Naive B cell (primary cell): ENCODE results near the gene KCNJ3. TPM values are rescaled to one million over a fixed set of nuclear protein-coding genes. Genes with fewer than 3 reads are reported as not detected.
"Not testable (repeated sequence)": the region's sequence is repeated elsewhere in the genome, so short reads cannot be mapped to it uniquely, and the experiment has no call there.

ENCODE experiments used
- ATAC-seq, 2 donors: fragments of 150-1000 bp; cut with Tn5 transposase; 2 replicates each; pipeline ENCODE4 v1.10.0; 2021; ENCODE audit warnings: low read depth in 2 of 2, mild to moderate bottlenecking in 2 of 2, moderate library complexity in 2 of 2
- DNase-seq: peaks from one replicate; pipeline ENCODE4 v3.0.0; 2022
- H3K27ac Mint-ChIP-seq, 6 donors: one replicate each; pipeline ENCODE4 v1.8.0; 2020 to 2022; ENCODE audit warnings: mild to moderate bottlenecking in 6 of 6, mixed read lengths in 6 of 6, moderate library complexity in 5 of 6, inconsistent platforms in 2 of 6
- H3K27me3 Mint-ChIP-seq, 3 donors: one replicate each; pipeline ENCODE4 v1.8.0; 2021 to 2022; ENCODE audit warnings: mixed read lengths in 3 of 3, mild to moderate bottlenecking in 1 of 3
- H3K36me3 Mint-ChIP-seq, 2 donors: one replicate each; pipeline ENCODE4 v1.8.0; 2020 to 2022; ENCODE audit warnings: mixed read lengths in 2 of 2, inconsistent platforms in 1 of 2, mild to moderate bottlenecking in 1 of 2
- H3K4me1 Mint-ChIP-seq, 3 donors: one replicate each; pipeline ENCODE4 v1.8.0; 2020 to 2022; ENCODE audit warnings: mixed read lengths in 3 of 3, inconsistent platforms in 1 of 3, mild to moderate bottlenecking in 1 of 3, moderate library complexity in 1 of 3
- H3K4me3 Mint-ChIP-seq, 8 donors: one replicate each; pipeline ENCODE4 v1.8.0; 2020 to 2022; ENCODE audit warnings: mild to moderate bottlenecking in 8 of 8, mixed read lengths in 8 of 8, moderate library complexity in 8 of 8, inconsistent platforms in 2 of 8
- H3K9me3 Mint-ChIP-seq, 7 donors: one replicate each; pipeline ENCODE4 v1.8.0; 2020 to 2022; ENCODE audit warnings: mixed read lengths in 7 of 7, mild to moderate bottlenecking in 5 of 7, inconsistent platforms in 2 of 7, moderate library complexity in 1 of 7
- polyA plus RNA-seq, 6 donors: library from polyadenylated mRNA; unstranded; fragments of 300-500 nt; fragmentation: Illumina TruSeq; gene quantifications; one replicate each; pipeline ENCODE4 v1.2.3, GENCODE V29; 2021; ENCODE audit warnings: low read depth in 6 of 6

Gene KCNJ3
- polyA plus RNA-seq, 6 donors from 2014 or later, result not detected

GRCh38 chr2:154826827-154827226 is 128.3 kb downstream of the KCNJ3 start:
- Mint-ChIP-seq H3K27ac (no peak overlapping the region), H3K36me3 (no peaks in the 10 kb centered on the region)
- no peak for ATAC-seq

DNA sequence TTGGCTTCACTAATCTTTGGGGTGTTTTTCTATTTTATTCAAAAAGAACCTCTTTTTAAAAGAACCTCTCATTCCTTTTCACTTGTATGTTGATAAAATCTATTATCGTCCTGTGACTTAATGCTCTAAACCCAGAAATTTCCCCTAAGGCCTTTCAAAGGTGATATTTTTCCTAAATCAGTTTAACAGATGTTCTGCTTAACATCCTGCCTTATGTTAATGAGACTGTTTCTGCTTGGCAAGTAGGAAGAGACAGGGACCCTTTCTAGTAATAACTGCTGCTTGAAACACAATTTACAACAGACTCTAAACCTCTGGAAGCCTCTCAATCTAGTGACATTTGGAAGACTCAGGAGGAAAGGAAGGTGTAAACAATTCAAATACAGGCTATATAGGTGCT is 128.8 kb downstream of the KCNJ3 start:
- Mint-ChIP-seq H3K4me3 (no peak overlapping the region), H3K9me3 (peaks cover 0 to 4% (median 0%) of the 10 kb centered on the region in 7 donors), H3K27ac (no peak overlapping the region), H3K27me3 (no peaks in the 10 kb centered on the region), H3K4me1 (no peaks in the 10 kb centered on the region), H3K36me3 (no peaks in the 10 kb centered on the region)
- ATAC-seq (no peak), DNase-seq (no peak)

More at GRCh38 chr2:154826827-154827226, 128.3 kb downstream of the KCNJ3 start:
- H3K9me3 Mint-ChIP-seq, result peaks cover 0 to 4% (median 0%) of the 10 kb centered on the region in 7 donors
- DNase-seq, result no peak
- no peak overlapping the region for H3K4me3 Mint-ChIP-seq
- H3K27me3 Mint-ChIP-seq, result no peaks in the 10 kb centered on the region
- H3K4me1 Mint-ChIP-seq, result no peaks in the 10 kb centered on the region

DNA sequence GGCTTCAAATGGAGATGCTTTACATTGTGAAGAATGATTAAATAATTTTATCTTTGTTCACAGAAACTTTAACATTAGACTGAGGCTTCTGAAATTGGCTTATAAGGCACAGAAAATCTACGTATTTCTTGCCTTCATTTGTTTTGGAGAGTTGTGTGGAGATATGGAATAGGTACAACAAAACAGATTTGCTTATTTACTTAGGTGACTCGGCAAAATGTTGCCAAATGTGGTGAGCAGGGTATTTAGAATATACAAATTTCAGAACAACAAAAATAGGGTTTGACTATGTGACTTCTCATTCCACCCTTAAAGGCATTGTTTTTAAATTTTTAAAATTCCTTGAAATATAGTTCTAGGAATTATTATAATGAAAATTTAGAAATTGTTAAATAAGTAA is 134.2 kb downstream of the KCNJ3 start:
- H3K4me3 Mint-ChIP-seq, result no peak overlapping the region
- H3K27me3 Mint-ChIP-seq, result no peaks in the 10 kb centered on the region
- no peaks in the 10 kb centered on the region for H3K36me3 Mint-ChIP-seq

GRCh38 chr2:154836632-154837031 is 138.1 kb downstream of the KCNJ3 start:
- ATAC-seq, result no peak

More for the DNA sequence above, 134.2 kb downstream of the KCNJ3 start:
- Mint-ChIP-seq H3K9me3 (peaks cover 0 to 4% (median 0%) of the 10 kb centered on the region in 7 donors), H3K4me1 (no peaks in the 10 kb centered on the region), H3K27ac (no peak overlapping the region)
- no peak for ATAC-seq
- no peak for DNase-seq

GRCh38 chr2:154837035-154837434 is 138.5 kb downstream of the KCNJ3 start:
- no peak for DNase-seq
- no peaks in the 10 kb centered on the region for H3K4me1 Mint-ChIP-seq
- no peak for ATAC-seq
- no peak overlapping the region for H3K27ac Mint-ChIP-seq
- H3K27me3 Mint-ChIP-seq, result no peaks in the 10 kb centered on the region
- H3K4me3 Mint-ChIP-seq, result no peak overlapping the region
- no peaks in the 10 kb centered on the region for H3K36me3 Mint-ChIP-seq
- H3K9me3 Mint-ChIP-seq, result peaks cover 0 to 16% (median 9%) of the 10 kb centered on the region in 7 donors

More at GRCh38 chr2:154836632-154837031, 138.1 kb downstream of the KCNJ3 start:
- no peak for DNase-seq
- no peak overlapping the region for H3K4me3 Mint-ChIP-seq
- no peak overlapping the region for H3K27ac Mint-ChIP-seq
- H3K9me3 Mint-ChIP-seq, result peaks cover 0 to 16% (median 7%) of the 10 kb centered on the region in 7 donors
- no peaks in the 10 kb centered on the region for H3K36me3 Mint-ChIP-seq
- no peaks in the 10 kb centered on the region for H3K27me3 Mint-ChIP-seq
- H3K4me1 Mint-ChIP-seq, result no peaks in the 10 kb centered on the region

GRCh38 chr2:154844513-154844912 is 146.0 kb downstream of the KCNJ3 start:
- no peaks in the 10 kb centered on the region for H3K27me3 Mint-ChIP-seq
- no peak for ATAC-seq
- H3K36me3 Mint-ChIP-seq, result no peaks in the 10 kb centered on the region
- no peak overlapping the region for H3K4me3 Mint-ChIP-seq
- H3K4me1 Mint-ChIP-seq, result no peaks in the 10 kb centered on the region
- H3K27ac Mint-ChIP-seq, result no peak overlapping the region
- peaks cover 0 to 15% (median 13%) of the 10 kb centered on the region in 7 donors for H3K9me3 Mint-ChIP-seq
- DNase-seq, result no peak

DNA sequence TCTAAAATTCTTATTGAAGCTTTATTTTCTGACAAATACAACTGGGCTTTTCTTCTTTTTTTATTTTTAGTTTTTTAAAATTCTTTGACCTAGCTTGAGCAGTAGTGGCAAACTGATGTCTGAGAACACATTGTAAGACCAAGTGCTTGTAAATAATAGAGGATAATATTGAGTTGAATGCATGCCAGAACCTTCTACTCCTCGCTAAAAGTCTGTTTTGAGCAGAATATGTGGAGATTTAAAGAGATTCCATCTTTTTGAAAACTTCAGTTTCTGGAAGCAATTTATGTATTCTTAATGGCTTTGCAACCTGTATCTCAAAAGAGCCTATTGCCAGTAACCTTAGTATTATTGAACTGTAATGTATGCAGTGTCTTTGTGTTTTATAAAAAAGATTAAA is 148.3 kb downstream of the KCNJ3 start:
- no peak overlapping the region for H3K27ac Mint-ChIP-seq
- peaks cover 0 to 8% (median 2%) of the 10 kb centered on the region in 7 donors for H3K9me3 Mint-ChIP-seq
- no peaks in the 10 kb centered on the region for H3K36me3 Mint-ChIP-seq
- no peaks in the 10 kb centered on the region for H3K4me1 Mint-ChIP-seq
- no peak overlapping the region for H3K4me3 Mint-ChIP-seq
- H3K27me3 Mint-ChIP-seq, result no peaks in the 10 kb centered on the region
- ATAC-seq (no peak), DNase-seq (no peak)

- H3K27ac Mint-ChIP-seq, result no peak overlapping the region
- H3K27me3 Mint-ChIP-seq, result no peaks in the 10 kb centered on the region
- no peak overlapping the region for H3K4me3 Mint-ChIP-seq
- no peak for ATAC-seq
- no peaks in the 10 kb centered on the region for H3K4me1 Mint-ChIP-seq
- no peaks in the 10 kb centered on the region for H3K36me3 Mint-ChIP-seq
- no peaks in the 10 kb centered on the region for H3K9me3 Mint-ChIP-seq
- no peak for DNase-seq
Observed at GRCh38 chr2:154849482-154849881, 151.0 kb downstream of the KCNJ3 start.

DNA sequence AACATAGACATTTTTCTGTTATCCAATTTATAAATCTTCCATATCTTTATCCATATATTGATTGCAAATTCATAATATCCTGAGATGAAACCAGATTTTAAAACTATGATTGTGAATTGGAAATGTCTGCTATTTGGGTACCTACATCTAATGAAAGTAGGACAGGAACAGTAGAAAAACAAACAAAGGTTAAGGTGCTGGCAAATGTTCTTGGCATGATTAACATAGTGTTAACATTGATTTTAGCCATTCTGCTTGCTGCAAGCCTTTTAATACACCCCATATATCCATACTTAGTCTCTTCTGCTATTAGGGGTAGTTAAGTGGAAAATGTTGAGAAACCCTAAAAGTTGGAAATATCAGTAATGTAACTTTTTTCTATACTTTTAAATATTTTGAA is 152.0 kb downstream of the KCNJ3 start:
- H3K9me3 Mint-ChIP-seq, result no peaks in the 10 kb centered on the region
- no peaks in the 10 kb centered on the region for H3K27me3 Mint-ChIP-seq
- H3K36me3 Mint-ChIP-seq, result no peaks in the 10 kb centered on the region
- H3K27ac Mint-ChIP-seq, result no peak overlapping the region
- ATAC-seq (no peak), DNase-seq (no peak)
- H3K4me1 Mint-ChIP-seq, result no peaks in the 10 kb centered on the region
- no peak overlapping the region for H3K4me3 Mint-ChIP-seq

DNA sequence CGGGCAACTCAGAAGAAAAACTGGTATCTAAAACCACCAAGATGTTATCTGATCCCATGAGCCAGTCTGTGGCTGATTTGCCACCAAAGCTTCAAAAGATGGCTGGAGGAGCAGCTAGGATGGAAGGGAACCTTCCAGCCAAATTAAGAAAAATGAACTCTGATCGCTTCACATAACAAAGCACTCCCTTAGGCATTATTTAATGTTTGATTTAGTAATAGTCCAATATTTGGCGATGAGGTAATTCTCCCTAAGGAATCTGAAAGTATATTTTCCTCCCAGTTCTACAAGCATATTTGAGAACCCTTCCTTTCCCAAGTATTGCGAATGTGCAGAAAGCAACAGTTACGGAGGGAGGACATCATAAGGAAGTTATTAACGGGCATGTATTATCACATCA is 156.6 kb downstream of the KCNJ3 start:
- no peaks in the 10 kb centered on the region for H3K4me1 Mint-ChIP-seq
- H3K36me3 Mint-ChIP-seq, result no peaks in the 10 kb centered on the region
- no peaks in the 10 kb centered on the region for H3K27me3 Mint-ChIP-seq
- no peak overlapping the region for H3K27ac Mint-ChIP-seq
- H3K4me3 Mint-ChIP-seq, result no peak overlapping the region
- peaks cover 0 to 5% (median 0%) of the 10 kb centered on the region in 7 donors for H3K9me3 Mint-ChIP-seq
- no peak for DNase-seq
- no peak for ATAC-seq

DNA sequence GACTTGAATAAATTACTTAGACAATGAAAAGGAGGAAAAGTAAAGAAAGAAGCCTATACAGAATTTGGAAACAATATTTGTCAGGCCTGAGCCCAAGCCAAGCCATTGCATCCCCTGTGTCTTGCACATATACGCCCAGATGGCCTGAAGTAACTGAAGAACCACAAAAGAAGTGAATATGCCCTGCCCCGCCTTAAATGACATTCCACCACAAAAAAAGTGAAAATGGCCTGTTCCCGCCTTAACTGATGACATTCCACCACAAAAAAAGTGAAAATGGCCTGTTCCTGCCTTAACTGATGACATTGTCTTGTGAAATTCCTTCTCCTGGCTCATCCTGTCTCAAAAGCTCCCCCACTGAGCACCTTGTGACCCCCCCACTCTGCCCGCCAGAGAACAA is 168.7 kb downstream of the KCNJ3 start:
- not testable (repeated sequence) for H3K27me3 Mint-ChIP-seq, H3K27ac Mint-ChIP-seq, DNase-seq, ATAC-seq, H3K36me3 Mint-ChIP-seq, H3K4me3 Mint-ChIP-seq, H3K4me1 Mint-ChIP-seq
- peaks cover 0 to 12% (median 6%) of the 10 kb centered on the region in 7 donors for H3K9me3 Mint-ChIP-seq

GRCh38 chr2:154875999-154876398 is 177.5 kb downstream of the KCNJ3 start:
- Mint-ChIP-seq H3K4me1 (no peaks in the 10 kb centered on the region), H3K27ac (no peak overlapping the region), H3K9me3 (no peaks in the 10 kb centered on the region), H3K36me3 (no peaks in the 10 kb centered on the region), H3K27me3 (no peaks in the 10 kb centered on the region), H3K4me3 (no peak overlapping the region)
- ATAC-seq (no peak), DNase-seq (no peak)

GRCh38 chr2:154882725-154883124 is 184.2 kb downstream of the KCNJ3 start:
- no peaks in the 10 kb centered on the region for H3K36me3 Mint-ChIP-seq
- ATAC-seq (no peak), DNase-seq (no peak)
- no peak overlapping the region for H3K4me3 Mint-ChIP-seq
- no peaks in the 10 kb centered on the region for H3K4me1 Mint-ChIP-seq
- no peaks in the 10 kb centered on the region for H3K27me3 Mint-ChIP-seq
- peaks cover 2 to 14% (median 8%) of the 10 kb centered on the region in 7 donors for H3K9me3 Mint-ChIP-seq
- H3K27ac Mint-ChIP-seq, result no peak overlapping the region

GRCh38 chr2:154886316-154886715 is 187.8 kb downstream of the KCNJ3 start:
- DNase-seq, result no peak
- peaks cover 6 to 20% (median 9%) of the 10 kb centered on the region in 7 donors for H3K9me3 Mint-ChIP-seq
- H3K4me3 Mint-ChIP-seq, result no peak overlapping the region
- no peak overlapping the region for H3K27ac Mint-ChIP-seq
- no peaks in the 10 kb centered on the region for H3K27me3 Mint-ChIP-seq
- H3K36me3 Mint-ChIP-seq, result no peaks in the 10 kb centered on the region
- H3K4me1 Mint-ChIP-seq, result no peaks in the 10 kb centered on the region
- no peak for ATAC-seq

GRCh38 chr2:154898269-154898668 is 199.8 kb downstream of the KCNJ3 start:
- Mint-ChIP-seq H3K4me3 (peak overlapping the region in 1 of 8 donors; percentile 18), H3K9me3 (peaks cover 0 to 5% (median 0%) of the 10 kb centered on the region in 7 donors), H3K27ac (peak overlapping the region in 1 of 6 donors; percentile 9), H3K36me3 (no peaks in the 10 kb centered on the region), H3K4me1 (no peaks in the 10 kb centered on the region), H3K27me3 (no peaks in the 10 kb centered on the region)
- no peak for ATAC-seq
- DNase-seq, result no peak
